K562 (cell line): ENCODE results near the gene SERPINB4. TPM values are rescaled to one million over a fixed set of nuclear protein-coding genes. Genes with fewer than 3 reads are reported as not detected.
"Not testable (repeated sequence)": the region's sequence is repeated elsewhere in the genome, so short reads cannot be mapped to it uniquely, and the experiment has no call there.

Experiments
- ATAC-seq: fragments of 200-7000 bp; cut with Tn5 transposase; 3 replicates; pipeline ENCODE4 v1.9.1; 2020; ENCODE audit warnings: moderate library complexity
- Bru-seq: library from RNA; stranded (reverse); fragments of 400-500 nt; gene quantifications from one replicate; lab custom pipeline; 2021; lab: Mats Ljungman, UMichigan
- BruChase-seq, 2 experiments: library from RNA; stranded (reverse); fragments of 400-500 nt; gene quantifications; one replicate each; lab custom pipeline; 2021; lab: Mats Ljungman, UMichigan
- BruUV-seq: library from RNA; stranded (reverse); fragments of 400-500 nt; replicated peaks from 2 replicates; lab custom pipeline; 2021; lab: Mats Ljungman, UMichigan
- CTCF ChIA-PET: fragments of 300-600 bp; formaldehyde crosslinking; extraction: SDS; loops from one replicate; lab custom pipeline; 2021; ENCODE audit warnings: low intra/inter-chr PET ratio; lab: Yijun Ruan, JAX
- POLR2A ChIA-PET: fragments of 300-600, 350-650 bp; sonication (Branson Sonifier 250); formaldehyde crosslinking; extraction: SDS; loops from one replicate; lab custom pipeline; 2021; ENCODE audit warnings: antibody characterized with exemption, inconsistent platforms; lab: Yijun Ruan, JAX
- DNase-seq, 4 experiments: peaks; one replicate each; pipeline versions ENCODE4 v3.0.0 to v3.0.0-alpha.2; 2011 to 2018; ENCODE audit warnings: low spot score in 3 of 4, mixed read lengths in 3 of 4; ENCODE audit errors: extremely low read depth in 1 of 4
- FAIRE-seq: peaks from 2 replicates; lab custom pipeline; 2011; peaks lifted over from hg19 to GRCh38; lab: Jason Lieb, UNC
- H2AFZ ChIP-seq: 2 replicates; pipeline ENCODE4 v1.6.0; 2011; ENCODE audit warnings: low read depth, low read length, control low read depth, inconsistent platforms
- H3K27ac ChIP-seq: fragments of 200-600 bp; 3 replicates; pipeline ENCODE4 v1.8.0; 2011; ENCODE audit warnings: low read depth, mild to moderate bottlenecking, control low read depth, inconsistent platforms, low read length, moderate library complexity, mixed read lengths; ENCODE audit errors: extremely low read depth
- H3K27me3 ChIP-seq, 2 experiments: fragments of 300-600 bp in 1 of 2; 2 replicates in 1 of 2; 3 replicates in 1 of 2; pipeline versions ENCODE4 v1.6.0 to v1.8.0; 2011; ENCODE audit warnings: inconsistent platforms in 2 of 2, low read length in 2 of 2, mild to moderate bottlenecking in 1 of 2, mixed read lengths in 1 of 2, moderate library complexity in 1 of 2; ENCODE audit not compliant: control insufficient read depth in 2 of 2, insufficient read depth in 2 of 2
- H3K36me3 ChIP-seq: fragments of 300-600 bp; 3 replicates; pipeline ENCODE4 v1.8.0; 2011; ENCODE audit warnings: mild to moderate bottlenecking, low read length, inconsistent platforms; ENCODE audit not compliant: control insufficient read depth, insufficient read depth
- H3K4me1 ChIP-seq, 2 experiments: fragments of 200-600 bp in 1 of 2; replicated peaks in 1 of 2; 2 replicates in 1 of 2; 3 replicates in 1 of 2; pipeline versions ENCODE4 v1.5.1 to v1.8.0; 2011; ENCODE audit warnings: inconsistent platforms in 2 of 2, low read length in 2 of 2, mild to moderate bottlenecking in 1 of 2, mixed read lengths in 1 of 2, moderate library complexity in 1 of 2; ENCODE audit not compliant: control insufficient read depth in 2 of 2, insufficient read depth in 2 of 2
- H3K4me2 ChIP-seq: 2 replicates; pipeline ENCODE4 v1.6.1; 2011; ENCODE audit warnings: low read length, control low read depth, inconsistent platforms, mixed read lengths; ENCODE audit not compliant: insufficient read depth
- H3K4me3 ChIP-seq: fragments of 200-600 bp; sonication (generic), shearing (Covaris generic); 2 replicates; pipeline ENCODE4 v1.5.1; 2016; ENCODE audit warnings: control low read depth, inconsistent platforms
- H3K79me2 ChIP-seq: fragments of 200-600 bp; 3 replicates; pipeline ENCODE4 v1.8.0; 2011; ENCODE audit warnings: low read length, inconsistent platforms; ENCODE audit not compliant: control insufficient read depth, insufficient read depth
- H3K9ac ChIP-seq, 2 experiments: 2 replicates each; pipeline versions ENCODE4 v1.6.0 to v1.6.1; 2011; ENCODE audit warnings: low read depth in 2 of 2, low read length in 2 of 2, control low read depth in 1 of 2, inconsistent platforms in 1 of 2, mild to moderate bottlenecking in 1 of 2, mixed read lengths in 1 of 2; ENCODE audit not compliant: insufficient read depth in 1 of 2
- H3K9me1 ChIP-seq: one replicate; pipeline ENCODE4 v1.6.0; 2011; ENCODE audit warnings: inconsistent platforms, mild to moderate bottlenecking, low read length, moderate library complexity; ENCODE audit not compliant: control insufficient read depth, insufficient read depth
- H3K9me3 ChIP-seq: replicated peaks from 2 replicates; pipeline ENCODE4 v1.5.1; 2011; ENCODE audit warnings: low read depth, low read length, inconsistent platforms; ENCODE audit not compliant: control insufficient read depth, insufficient read depth
- H4K20me1 ChIP-seq: replicated peaks from 2 replicates; pipeline ENCODE4 v1.6.1; 2011; ENCODE audit warnings: low read length, inconsistent platforms, mixed read lengths; ENCODE audit not compliant: control insufficient read depth, insufficient read depth
- ASH1L ChIP-seq: fragments of 450-650 bp; IDR thresholded peaks from 2 replicates; pipeline ENCODE4 v1.6.1; 2018; ENCODE audit warnings: borderline replicate concordance, mild to moderate bottlenecking, low read depth; ENCODE audit not compliant: partially characterized antibody
- WGBS: fragments of 100-300 bp; shearing (Covaris generic); methylation state at CpG from one replicate; pipeline ENCODE4 v1.1.6; 2016; ENCODE audit warnings: low coverage, mixed read lengths; ENCODE audit not compliant: insufficient coverage; ENCODE audit errors: missing lambda C conversion rate; 5-methylcytosine and 5-hydroxymethylcytosine counted together
- in situ Hi-C: fragments of 300-500 bp; cut with MboI; formaldehyde crosslinking; loops from 4 replicates; pipeline ENCODE4 v1.15.0; 2018; ENCODE audit warnings: inconsistent platforms, mixed read lengths
- intact Hi-C: fragments of 100-400 bp; cut with micrococcal nuclease; formaldehyde crosslinking; loops from 2 replicates; pipeline ENCODE4 v1.14.2; 2022
- long read RNA-seq, 3 experiments: library from polyadenylated mRNA in 2 of 3; library from RNA in 1 of 3; unstranded in 2 of 3; stranded (forward) in 1 of 3; transcript quantifications; one replicate each; pipeline ENCODE4 v2.0.0, GENCODE V29; 2019 to 2022
- polyA minus RNA-seq, 3 experiments: library from RNA; depleted of rRNA, polyadenylated mRNA; stranded (reverse); fragments of >200 nt; gene quantifications; 2 replicates each; pipeline ENCODE4 v1.2.3, GENCODE V29; 2011
- polyA plus RNA-seq, 8 experiments: library from polyadenylated mRNA; depleted of rRNA in 4 of 8; stranded (reverse) in 5 of 8; unstranded in 3 of 8; fragments of >200 nt; fragmentation: Nextera tagmentation in 2 of 8; fragmentation: Illumina TruSeq in 1 of 8; extraction: Ambion mirVana in 2 of 8; extraction: Trizol in 1 of 8; gene quantifications; 2 replicates each; pipeline versions ENCODE4 v1.2.1 to v1.2.3, GENCODE V29; 2011 to 2014; ENCODE audit warnings: inconsistent platforms in 1 of 8, missing spikeins in 1 of 8
- total RNA-seq, 7 experiments: library from RNA; depleted of rRNA in 6 of 7; stranded (reverse); fragments of >200 nt in 6 of 7; fragmentation: Illumina TruSeq in 2 of 7; extraction: Trizol in 2 of 7; gene quantifications; 2 replicates each; pipeline versions ENCODE4 v1.2.1 to v1.2.3, GENCODE V29; 2011 to 2021; ENCODE audit warnings: low replicate concordance in 1 of 7
- TF ChIP-seq, protein P1 (sequence below): fragments of 250-450 bp; sonication (Bioruptor Pico); IDR thresholded peaks from 2 replicates; pipeline ENCODE4 v1.5.0; 2020; ENCODE audit warnings: mild to moderate bottlenecking, borderline replicate concordance

The SERPINB4 gene
- total RNA-seq (2011; cell fraction: chromatin; rRNA removed; ENCODE audit: low replicate concordance), result not detected in 2 replicates
- total RNA-seq (2011; cell fraction: nucleolus; rRNA removed), result not detected in 2 replicates
- total RNA-seq (2011; cell fraction: nucleoplasm; rRNA removed), result not detected in 2 replicates
- not detected in 2 replicates for total RNA-seq (2014; rRNA removed)
- total RNA-seq (2014; rRNA removed; fragmentation: Illumina TruSeq; extraction: Trizol), result not detected in 2 replicates
- not detected in 2 replicates for total RNA-seq (2015; rRNA removed; fragmentation: Illumina TruSeq; extraction: Trizol)
- total RNA-seq (2021), result not detected in 2 replicates
- polyA plus RNA-seq (2011; rRNA removed), result not detected in 2 replicates
- polyA plus RNA-seq (2011; cell fraction: cytosol; rRNA removed), result not detected in 2 replicates
- not detected in 2 replicates for polyA plus RNA-seq (2011; cell fraction: nucleus; rRNA removed)
- not detected in 2 replicates for polyA plus RNA-seq (2012)
- polyA plus RNA-seq (2014; fragmentation: Illumina TruSeq; extraction: Trizol), result not detected in 2 replicates
- not detected for polyA plus RNA-seq (2014; fragmentation: Nextera tagmentation; extraction: Ambion mirVana)
- polyA plus RNA-seq (2014; rRNA removed), result not detected in 2 replicates
- polyA minus RNA-seq (2011; rRNA and poly(A)+ RNA removed), result not detected in 2 replicates
- polyA minus RNA-seq (2011; cell fraction: cytosol; rRNA and poly(A)+ RNA removed), result not detected in 2 replicates
- not detected in 2 replicates for polyA minus RNA-seq (2011; cell fraction: nucleus; rRNA and poly(A)+ RNA removed)
- not detected for Bru-seq, nascent RNA
- not detected for BruChase-seq, experiment 1, labeled RNA remaining after a 2-hour chase
- BruChase-seq, experiment 2, labeled RNA remaining after a 6-hour chase, result not detected
- long read RNA-seq, experiment 1, result 0 reads
- long read RNA-seq, experiment 2, result 0 reads
- long read RNA-seq, experiment 3, result 0 reads

DNA sequence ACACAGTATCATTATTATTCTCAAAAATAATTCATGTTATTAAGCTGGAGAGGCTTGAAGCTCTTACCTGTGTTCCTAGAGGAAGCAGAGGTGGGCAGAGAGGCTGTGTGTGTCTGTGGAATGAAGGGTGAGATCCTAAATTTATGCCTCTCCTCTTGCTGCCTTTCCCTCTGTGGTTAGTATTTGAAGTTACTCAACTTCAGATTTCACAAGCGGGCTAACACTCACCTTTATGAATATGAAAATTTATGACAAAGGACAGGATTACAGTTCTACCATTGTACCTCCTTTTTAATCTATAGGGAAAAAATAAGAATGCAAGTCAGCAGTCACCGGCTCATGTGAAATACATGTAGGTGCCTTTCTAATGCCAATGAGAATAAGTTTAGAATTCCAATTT is at the start of gene SERPINB4:
TSS of gene SERPINB4 (minus strand) at position 115 of the 400 bp plus-strand sequence. CDS start 679 bp downstream, outside the sequence.
- H2AFZ ChIP-seq, H3K9ac ChIP-seq, FAIRE-seq, H3K36me3 ChIP-seq, H3K27ac ChIP-seq, H4K20me1 ChIP-seq, H3K4me1 ChIP-seq, H3K27me3 ChIP-seq, H3K4me3 ChIP-seq, ATAC-seq, in situ Hi-C loops, intact Hi-C loops, H3K79me2 ChIP-seq, BruUV-seq, H3K4me2 ChIP-seq, H3K9me3 ChIP-seq, H3K9me1 ChIP-seq, CTCF ChIA-PET, POLR2A ChIA-PET, DNase-seq: not testable (repeated sequence)
- no CpG with 5 or more reads among the region's 2 CpGs for WGBS

DNA sequence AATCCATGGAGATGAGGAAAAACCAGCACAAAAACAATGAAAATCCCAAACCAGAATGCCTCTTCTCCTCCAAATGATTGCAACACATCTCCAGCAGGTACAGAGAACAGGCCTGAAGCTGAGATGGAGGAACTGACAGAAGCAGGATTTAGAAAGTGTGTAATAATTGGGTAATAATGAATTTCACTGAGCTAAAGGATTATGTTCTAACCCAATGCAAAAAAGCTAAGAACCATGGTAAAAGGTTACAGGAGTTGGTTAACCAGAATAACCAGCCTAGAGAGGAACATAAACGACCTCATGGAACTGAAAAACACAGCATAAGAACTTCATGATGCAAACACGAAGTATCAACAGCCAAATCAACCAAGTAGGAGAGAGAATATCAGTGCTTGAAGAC is 45.0 kb upstream of the SERPINB4 start:
- ChIA-PET CTCF (interaction anchor here (0.7 kb wide), 1 partner anchor 202 kb away, joined by 3 read pairs; no protein-coding TSS in a partner anchor), POLR2A (no interaction called here)
- intact Hi-C loops, result no loop called here
- no peaks in the 10 kb centered on the region for H3K9me3 ChIP-seq
- no peaks in the 10 kb centered on the region for H4K20me1 ChIP-seq
- TF ChIP-seq ASH1L, result no peak
- TF ChIP-seq, protein P1, sequence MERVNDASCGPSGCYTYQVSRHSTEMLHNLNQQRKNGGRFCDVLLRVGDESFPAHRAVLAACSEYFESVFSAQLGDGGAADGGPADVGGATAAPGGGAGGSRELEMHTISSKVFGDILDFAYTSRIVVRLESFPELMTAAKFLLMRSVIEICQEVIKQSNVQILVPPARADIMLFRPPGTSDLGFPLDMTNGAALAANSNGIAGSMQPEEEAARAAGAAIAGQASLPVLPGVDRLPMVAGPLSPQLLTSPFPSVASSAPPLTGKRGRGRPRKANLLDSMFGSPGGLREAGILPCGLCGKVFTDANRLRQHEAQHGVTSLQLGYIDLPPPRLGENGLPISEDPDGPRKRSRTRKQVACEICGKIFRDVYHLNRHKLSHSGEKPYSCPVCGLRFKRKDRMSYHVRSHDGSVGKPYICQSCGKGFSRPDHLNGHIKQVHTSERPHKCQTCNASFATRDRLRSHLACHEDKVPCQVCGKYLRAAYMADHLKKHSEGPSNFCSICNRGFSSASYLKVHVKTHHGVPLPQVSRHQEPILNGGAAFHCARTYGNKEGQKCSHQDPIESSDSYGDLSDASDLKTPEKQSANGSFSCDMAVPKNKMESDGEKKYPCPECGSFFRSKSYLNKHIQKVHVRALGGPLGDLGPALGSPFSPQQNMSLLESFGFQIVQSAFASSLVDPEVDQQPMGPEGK (CRISPR knock-in tag), result no peak
- no peaks in the 10 kb centered on the region for H3K4me1 ChIP-seq
- no peaks in the 10 kb centered on the region for H3K27me3 ChIP-seq
- FAIRE-seq (no peak), DNase-seq (no peak), ATAC-seq (no peak)
- no peak overlapping the region for H3K4me2 ChIP-seq
- no peaks in the 10 kb centered on the region for H3K9me1 ChIP-seq
- BruUV-seq, result no TSS peak
- no peak overlapping the region for H3K9ac ChIP-seq
- in situ Hi-C loops, result no loop called here
- H3K27ac ChIP-seq, result no peak overlapping the region
- no peak overlapping the region for H2AFZ ChIP-seq
- H3K36me3 ChIP-seq, result no peaks in the 10 kb centered on the region
- H3K79me2 ChIP-seq, result no peaks in the 10 kb centered on the region
- no peak overlapping the region for H3K4me3 ChIP-seq
- WGBS, result 0% methylated on average over 2 of the region's 2 CpGs
